ENCODE results near the gene SPOP. TPM values are rescaled to one million over a fixed set of nuclear protein-coding genes. Genes with fewer than 3 reads are reported as not detected.
A peak's percentile ranks its signal among the peaks of the same experiment; 100 is the strongest.

SPOP gene
- total and polyA plus RNA-seq, 7 donors: 31.2 to 64.9 (median 47.3) TPM

DNA sequence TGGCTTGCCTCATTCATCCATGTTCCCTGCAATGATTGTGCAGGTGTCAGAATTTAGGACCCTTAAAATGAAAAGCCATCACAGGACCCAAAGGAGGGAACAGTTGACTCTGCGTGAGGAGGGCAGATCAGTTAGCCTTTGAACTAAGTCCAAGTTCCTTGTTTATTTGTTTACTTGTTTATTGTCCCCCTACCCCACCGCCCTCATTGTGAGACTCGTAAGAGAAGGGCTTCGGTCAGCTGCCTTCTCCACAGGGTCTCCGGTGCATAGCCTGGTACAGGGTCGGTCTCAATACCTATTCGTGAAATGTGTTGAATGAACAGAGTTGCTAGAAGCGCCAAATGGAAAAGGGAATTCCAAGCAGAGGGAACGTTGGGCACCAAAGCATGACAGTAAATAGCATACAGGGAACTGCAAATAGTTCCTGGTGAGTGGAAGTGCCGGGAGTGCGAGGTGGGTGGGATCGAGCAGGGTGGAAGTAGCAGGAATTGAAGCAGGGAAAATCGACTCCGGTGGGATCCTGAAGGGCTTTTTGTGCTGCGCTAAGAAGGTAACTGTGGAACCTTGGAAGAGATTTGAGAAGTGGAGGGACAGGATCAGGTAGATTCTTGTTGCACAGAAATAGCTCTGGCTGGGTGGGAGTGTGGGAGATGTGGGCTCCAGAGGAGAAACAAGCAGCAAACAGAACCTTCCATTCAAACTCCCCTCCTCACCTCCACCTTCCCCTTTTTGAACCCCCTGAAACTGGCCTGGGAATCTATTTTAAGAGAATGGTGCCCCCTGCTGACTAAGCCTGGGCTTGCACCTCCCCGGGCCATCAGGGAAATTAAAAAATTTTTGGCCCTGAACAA, 17.2 kb upstream of the SPOP start:
- peak; percentile 48 to 64 for DNase-seq

DNA sequence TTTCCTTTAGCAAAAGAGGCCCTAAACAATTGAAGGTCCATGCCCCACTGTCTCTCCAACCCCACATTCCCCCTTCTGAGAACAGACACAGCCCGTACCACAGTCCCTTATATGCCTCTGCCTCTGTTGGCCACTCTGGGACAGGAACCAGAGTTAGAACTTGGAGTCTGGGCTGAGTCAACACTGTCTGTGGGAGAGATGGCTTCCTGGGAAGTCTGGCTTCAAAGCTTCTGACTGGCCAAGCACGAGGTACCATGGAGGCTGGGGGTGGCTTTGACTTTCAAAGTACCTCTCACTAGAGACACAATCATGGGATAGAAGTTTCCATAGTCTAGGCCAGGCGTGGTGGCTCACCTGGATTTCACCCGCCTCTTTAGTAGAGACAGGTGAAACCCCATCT, 14.9 kb upstream of the SPOP start:
- Histone ChIP-seq H3K36me3 (ENCODE audit: insufficient read depth in 1 of 2, low read depth in 1 of 2) (no peaks in the 10 kb centered on the region), H3K4me1 (peaks cover 11% of the 10 kb centered on the region), H3K27me3 (ENCODE audit: insufficient read depth in 3 of 3, low read length in 2 of 3) (no peaks in the 10 kb centered on the region), H3K4me3 (no peak overlapping the region), H3K27ac (peak overlapping the region; percentile 16), H3K9me3 (no peaks in the 10 kb centered on the region)
- ATAC-seq: no peak
- intact Hi-C loops (cut with DNase I): loop anchor here in 1 of 2 donors (10.0 kb wide), 1 partner anchor 302 kb away; the partner anchor contains the start of gene DLX3
- WGBS, 3 donors: 90 to 99% (median 94%) methylated on average over 4 of the region's 4 CpGs
- TF ChIP-seq, protein P1, sequence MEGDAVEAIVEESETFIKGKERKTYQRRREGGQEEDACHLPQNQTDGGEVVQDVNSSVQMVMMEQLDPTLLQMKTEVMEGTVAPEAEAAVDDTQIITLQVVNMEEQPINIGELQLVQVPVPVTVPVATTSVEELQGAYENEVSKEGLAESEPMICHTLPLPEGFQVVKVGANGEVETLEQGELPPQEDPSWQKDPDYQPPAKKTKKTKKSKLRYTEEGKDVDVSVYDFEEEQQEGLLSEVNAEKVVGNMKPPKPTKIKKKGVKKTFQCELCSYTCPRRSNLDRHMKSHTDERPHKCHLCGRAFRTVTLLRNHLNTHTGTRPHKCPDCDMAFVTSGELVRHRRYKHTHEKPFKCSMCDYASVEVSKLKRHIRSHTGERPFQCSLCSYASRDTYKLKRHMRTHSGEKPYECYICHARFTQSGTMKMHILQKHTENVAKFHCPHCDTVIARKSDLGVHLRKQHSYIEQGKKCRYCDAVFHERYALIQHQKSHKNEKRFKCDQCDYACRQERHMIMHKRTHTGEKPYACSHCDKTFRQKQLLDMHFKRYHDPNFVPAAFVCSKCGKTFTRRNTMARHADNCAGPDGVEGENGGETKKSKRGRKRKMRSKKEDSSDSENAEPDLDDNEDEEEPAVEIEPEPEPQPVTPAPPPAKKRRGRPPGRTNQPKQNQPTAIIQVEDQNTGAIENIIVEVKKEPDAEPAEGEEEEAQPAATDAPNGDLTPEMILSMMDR (IDR thresholded peaks at IDR 0.05): no peak
- DNase-seq: no peak

More for the DNA sequence above, 17.2 kb upstream of the SPOP start:
- Histone ChIP-seq H3K4me1 (peaks cover 8% of the 10 kb centered on the region), H3K27me3 (ENCODE audit: insufficient read depth in 3 of 3, low read length in 2 of 3) (no peaks in the 10 kb centered on the region), H3K27ac (no peak overlapping the region), H3K36me3 (ENCODE audit: insufficient read depth in 1 of 2, low read depth in 1 of 2) (peaks cover 0 to 3% of the 10 kb centered on the region in 2 donors), H3K4me3 (no peak overlapping the region), H3K9me3 (no peaks in the 10 kb centered on the region)
- TF ChIP-seq, protein P1 (IDR thresholded peaks at IDR 0.05): peak; percentile 89
- peak; percentile 42 to 48 (median 45) for ATAC-seq
- 29 to 32% (median 30%) methylated on average over 16 of the region's 16 CpGs for WGBS, 3 donors
- intact Hi-C loops (cut with DNase I): loop anchor here (1.0 to 10.0 kb wide), 3 partner anchors 120 to 300 kb away; partner anchors contain the start of genes DLX3 (in 1 of the 2) and NXPH3 (in 1 of the 2)

DNA sequence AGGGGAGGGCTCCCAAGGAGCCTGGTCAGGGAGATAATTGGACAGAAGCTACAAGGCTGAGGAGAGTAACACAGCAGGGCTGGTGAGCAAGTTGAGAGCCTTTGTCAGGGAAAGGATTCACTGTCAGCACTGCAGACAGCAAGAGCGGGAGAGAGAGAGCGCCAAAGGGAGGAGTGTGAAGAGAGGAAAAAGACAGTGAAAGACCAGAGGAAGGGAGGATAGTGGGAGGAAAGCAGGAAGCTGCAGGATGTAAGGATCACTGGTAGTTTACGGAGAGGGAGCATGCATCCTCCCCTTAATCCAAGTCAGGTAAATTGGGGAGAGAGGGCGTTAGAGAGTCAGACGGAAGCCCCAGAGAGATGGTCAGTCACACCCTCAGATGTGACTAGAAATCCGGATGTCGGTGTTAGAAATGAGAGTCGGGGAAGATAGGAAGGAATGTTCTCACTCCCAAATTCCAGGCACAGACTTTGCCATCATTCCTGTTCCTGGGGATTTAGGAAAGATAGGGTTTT, 13.8 kb upstream of the SPOP start:
- Histone ChIP-seq H3K4me1 (peaks cover 11% of the 10 kb centered on the region), H3K36me3 (ENCODE audit: insufficient read depth in 1 of 2, low read depth in 1 of 2) (no peaks in the 10 kb centered on the region), H3K27me3 (ENCODE audit: insufficient read depth in 3 of 3, low read length in 2 of 3) (no peaks in the 10 kb centered on the region), H3K27ac (peak overlapping the region; percentile 69), H3K4me3 (no peak overlapping the region), H3K9me3 (no peaks in the 10 kb centered on the region)
- DNase-seq (no peak), ATAC-seq (peak in 3 of 4 donors; percentile 10 to 26 (median 21))
- WGBS, 3 donors: 54 to 56% (median 56%) methylated on average over 8 of the region's 8 CpGs
- TF ChIP-seq, protein P1 (IDR thresholded peaks at IDR 0.05): no peak
- intact Hi-C loops (cut with DNase I): loop anchor here in 1 of 2 donors (10.0 kb wide), 1 partner anchor 303 kb away; the partner anchor contains the start of gene DLX3

DNA sequence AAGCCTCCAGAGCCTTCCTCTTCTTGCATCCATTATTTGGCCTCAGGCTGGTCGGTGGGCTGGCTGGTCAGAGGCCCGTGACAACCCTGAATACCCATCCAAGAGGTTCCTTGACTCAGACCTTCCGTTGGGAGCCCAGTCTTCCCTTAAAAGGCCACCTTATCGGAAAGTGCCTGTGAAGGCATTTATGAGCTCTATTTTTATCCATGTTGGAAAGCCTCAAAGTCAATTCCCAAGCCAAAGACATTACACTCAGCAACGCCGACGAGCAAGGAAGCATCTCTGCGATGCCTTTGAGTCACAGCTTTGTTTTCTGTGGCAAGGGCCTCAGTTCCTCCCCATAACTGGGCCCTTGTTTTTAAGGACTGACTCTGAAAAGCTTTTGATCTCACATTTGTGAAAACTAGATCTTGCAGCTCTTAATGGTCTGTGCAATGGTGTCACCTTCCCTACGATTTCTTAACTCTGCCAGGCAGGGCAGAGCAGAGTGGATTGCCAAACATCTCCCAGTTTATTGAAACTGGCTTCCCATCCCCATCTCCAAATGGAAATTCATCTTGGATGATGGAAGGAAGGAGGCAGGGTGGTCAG, 13.3 kb upstream of the SPOP start:
- WGBS, 3 donors: 13 to 26% (median 23%) methylated on average over 9 of the region's 9 CpGs
- Histone ChIP-seq H3K4me3 (peak overlapping the region; percentile 5), H3K27ac (peak overlapping the region; percentile 69), H3K9me3 (no peaks in the 10 kb centered on the region), H3K36me3 (ENCODE audit: insufficient read depth in 1 of 2, low read depth in 1 of 2) (no peaks in the 10 kb centered on the region), H3K27me3 (ENCODE audit: insufficient read depth in 3 of 3, low read length in 2 of 3) (no peaks in the 10 kb centered on the region), H3K4me1 (peaks cover 11% of the 10 kb centered on the region)
- DNase-seq: no peak
- TF ChIP-seq, protein P1 (IDR thresholded peaks at IDR 0.05): no peak
- intact Hi-C loops (cut with DNase I): loop anchor here in 1 of 2 donors (10.0 kb wide), 1 partner anchor 304 kb away; the partner anchor contains the start of gene DLX3
- peak; percentile 69 to 86 (median 82) for ATAC-seq
